Subcutaneous abdominal adipose tissue (tissue), 5 donors: ENCODE data around the gene COPB1.

ENCODE experiments used
- H3K27ac ChIP-seq: one replicate; pipeline ENCODE4 v1.7.0; 2013; ENCODE audit warnings: low read depth, mild to moderate bottlenecking, inconsistent platforms, low read length, moderate library complexity
- H3K27me3 ChIP-seq, 5 donors: one replicate each; pipeline ENCODE4 v1.7.0; 2013; ENCODE audit warnings: low read length in 5 of 5, inconsistent platforms in 1 of 5; ENCODE audit not compliant: control insufficient read depth in 5 of 5, insufficient read depth in 4 of 5
- H3K36me3 ChIP-seq, 5 donors: one replicate each; pipeline ENCODE4 v1.7.0; 2013; ENCODE audit warnings: low read length in 5 of 5; ENCODE audit not compliant: control insufficient read depth in 5 of 5, insufficient read depth in 5 of 5
- H3K4me1 ChIP-seq, 5 donors: one replicate each; pipeline ENCODE4 v1.7.0; 2013; ENCODE audit warnings: low read length in 5 of 5, mild to moderate bottlenecking in 3 of 5, moderate library complexity in 1 of 5; ENCODE audit not compliant: control insufficient read depth in 5 of 5, insufficient read depth in 5 of 5
- H3K4me3 ChIP-seq, 5 donors: one replicate each; pipeline ENCODE4 v1.7.0; 2013; ENCODE audit warnings: low read length in 5 of 5, low read depth in 1 of 5
- H3K9ac ChIP-seq, 5 donors: one replicate each; pipeline ENCODE4 v1.7.0; 2013; ENCODE audit warnings: low read length in 5 of 5, mild to moderate bottlenecking in 4 of 5, moderate library complexity in 3 of 5
- H3K9me3 ChIP-seq, 5 donors: one replicate each; pipeline ENCODE4 v1.7.0; 2013; ENCODE audit warnings: low read length in 5 of 5; ENCODE audit not compliant: control insufficient read depth in 5 of 5
- donor health status: healthy.
- donor health status: healthy.
- donor health status: healthy.
- donor health status: healthy.
- donor health status: healthy.

Gene COPB1

DNA sequence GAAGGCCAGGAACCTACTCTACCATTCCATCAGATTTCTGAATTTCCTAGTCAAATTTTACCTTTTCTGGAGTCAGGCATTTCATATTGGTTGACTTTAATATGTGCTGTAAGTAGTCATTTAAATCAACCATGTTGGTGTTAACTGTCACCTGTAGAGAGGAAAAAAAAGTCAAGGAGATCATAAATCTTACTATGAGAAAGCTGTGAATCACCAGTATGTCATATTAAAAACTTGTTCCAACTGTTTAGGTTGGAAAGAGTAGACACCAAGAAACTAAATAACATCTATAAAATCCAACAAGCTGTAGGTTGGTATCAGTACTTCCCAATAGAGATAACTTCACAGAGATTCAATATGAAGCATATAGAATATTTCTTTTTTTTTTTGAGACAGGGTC, 39.5 kb downstream of the COPB1 start:
- no peak overlapping the region for H3K4me3 ChIP-seq
- H3K4me1 ChIP-seq, result peaks cover 0 to 6% (median 0%) of the 10 kb centered on the region in 5 donors
- H3K27ac ChIP-seq, result no peak overlapping the region
- H3K9ac ChIP-seq, result no peak overlapping the region
- peaks cover 65 to 79% (median 73%) of the 10 kb centered on the region in 5 donors for H3K36me3 ChIP-seq
- H3K27me3 ChIP-seq, result no peaks in the 10 kb centered on the region
- H3K9me3 ChIP-seq, result no peaks in the 10 kb centered on the region

DNA sequence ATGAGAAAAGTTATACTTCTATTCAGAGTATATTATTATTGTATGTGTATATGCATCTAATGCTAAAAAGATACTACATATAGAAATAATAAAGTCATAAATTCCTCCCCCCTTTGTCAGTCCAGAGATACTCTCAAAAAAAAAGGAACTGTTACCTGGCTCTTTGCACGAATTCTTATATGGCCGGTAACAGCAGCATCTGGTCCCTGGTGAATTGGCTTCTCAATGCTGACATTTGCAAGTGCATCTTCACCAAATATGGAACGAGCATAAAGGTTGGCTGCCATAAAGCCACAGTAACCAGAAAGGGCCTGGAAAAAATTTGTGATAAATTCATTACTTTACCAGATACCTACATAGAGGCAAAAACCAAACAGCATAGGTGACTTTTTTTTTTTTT, 41.2 kb downstream of the COPB1 start:
- H3K9me3 ChIP-seq, result no peaks in the 10 kb centered on the region
- H3K27me3 ChIP-seq, result no peaks in the 10 kb centered on the region
- peaks cover 0 to 6% (median 0%) of the 10 kb centered on the region in 5 donors for H3K4me1 ChIP-seq
- no peak overlapping the region for H3K9ac ChIP-seq
- peaks cover 47 to 61% (median 57%) of the 10 kb centered on the region in 5 donors for H3K36me3 ChIP-seq
- H3K4me3 ChIP-seq, result no peak overlapping the region
- no peak overlapping the region for H3K27ac ChIP-seq

DNA sequence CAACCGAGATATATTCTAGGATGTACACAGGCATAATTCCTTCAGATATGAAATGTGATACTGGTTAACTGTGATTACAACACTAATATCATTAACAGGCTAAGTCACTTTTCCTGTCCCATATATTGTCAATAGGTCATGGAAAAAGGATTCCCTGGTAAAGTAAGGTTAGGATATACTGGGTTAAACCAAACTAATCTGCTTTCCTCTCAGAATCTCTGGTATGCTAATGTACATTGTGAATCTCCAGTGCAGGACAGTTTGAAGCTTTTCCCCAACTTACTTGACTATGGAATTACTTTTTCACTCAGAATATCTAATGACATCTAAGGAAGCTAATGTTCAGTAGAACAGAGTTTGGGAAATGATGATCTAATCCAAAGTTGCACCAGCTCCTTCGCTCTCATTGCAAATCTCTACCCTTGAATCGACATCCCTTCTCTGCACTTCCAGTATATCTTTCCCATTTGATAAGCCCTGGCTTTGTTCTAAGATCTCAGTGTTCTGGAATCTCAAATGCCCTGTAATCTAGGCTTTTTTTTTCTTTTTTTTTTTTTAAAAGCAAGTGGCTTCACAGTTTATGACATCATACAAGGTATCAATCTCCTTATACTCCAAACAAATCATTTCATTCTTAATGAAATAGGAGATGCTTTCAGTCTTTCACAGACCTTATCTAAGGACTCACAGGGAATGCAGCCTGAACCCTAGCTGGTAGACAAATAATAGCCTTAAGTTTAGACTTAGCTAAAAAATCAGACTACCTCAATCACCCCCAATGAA, 43.8 kb downstream of the COPB1 start:
- peak overlapping the region; percentile 34 for H3K27ac ChIP-seq
- no peak overlapping the region for H3K9ac ChIP-seq
- H3K36me3 ChIP-seq, result peaks cover 34 to 48% (median 40%) of the 10 kb centered on the region in 5 donors
- no peak overlapping the region for H3K4me3 ChIP-seq
- H3K4me1 ChIP-seq, result peaks cover 0 to 6% (median 0%) of the 10 kb centered on the region in 5 donors
- no peaks in the 10 kb centered on the region for H3K9me3 ChIP-seq
- no peaks in the 10 kb centered on the region for H3K27me3 ChIP-seq

DNA sequence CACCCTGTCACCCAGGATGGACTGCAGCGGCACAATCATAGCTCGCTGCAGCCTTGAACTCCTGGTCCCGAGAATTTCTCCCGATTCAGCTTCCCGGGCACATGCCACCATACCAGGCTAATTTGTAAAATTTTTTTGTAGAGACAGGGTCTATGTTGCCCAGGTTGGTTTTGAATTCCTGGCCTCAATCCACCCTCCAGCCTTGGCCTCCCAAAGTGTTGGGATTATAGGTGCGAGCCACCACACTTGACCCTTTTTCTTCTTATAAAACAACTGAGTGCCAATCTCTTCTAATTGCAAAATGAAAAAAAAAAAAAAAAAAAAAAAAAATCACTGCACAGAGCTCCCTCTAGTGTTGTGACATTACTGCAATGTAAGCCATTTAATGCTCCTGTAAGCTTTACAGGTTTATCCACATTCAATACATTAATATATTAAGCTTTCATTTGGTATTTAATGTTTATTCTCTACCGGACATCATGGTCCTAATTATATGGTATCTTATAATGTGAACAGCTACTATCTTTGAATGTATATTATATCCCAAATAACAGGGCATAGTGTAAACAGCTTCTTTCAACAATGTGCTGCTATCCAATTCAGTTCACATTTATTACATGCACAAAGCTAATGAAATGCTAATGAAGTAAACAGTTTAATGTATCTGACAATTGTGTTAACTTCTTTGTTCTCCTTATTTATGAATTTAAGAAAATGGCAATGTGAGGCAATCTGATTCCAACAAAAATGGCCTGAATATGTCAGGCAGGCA, 44.6 kb downstream of the COPB1 start:
- peak overlapping the region; percentile 34 for H3K27ac ChIP-seq

DNA sequence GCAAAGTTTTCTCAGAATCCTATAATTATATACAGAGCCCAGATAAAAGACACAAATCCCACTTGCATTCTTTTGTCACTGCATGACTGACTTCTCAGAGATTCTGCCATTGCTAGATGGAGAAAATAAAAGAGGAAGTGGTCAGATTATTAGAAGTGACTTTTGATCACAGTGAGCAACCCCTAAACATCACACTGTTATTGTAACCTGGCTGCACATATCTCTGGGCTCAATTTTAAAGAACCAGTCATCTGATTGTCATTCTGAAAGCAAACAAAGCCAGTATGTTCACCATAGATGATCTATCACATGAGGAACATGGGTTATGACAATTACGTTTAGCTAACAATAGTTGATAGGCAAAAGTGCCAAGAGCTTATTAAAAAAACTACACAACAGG, 47.8 kb downstream of the COPB1 start:
- H3K27ac ChIP-seq, result no peak overlapping the region
- no peaks in the 10 kb centered on the region for H3K27me3 ChIP-seq
- no peak overlapping the region for H3K9ac ChIP-seq
- peaks cover 5 to 22% (median 10%) of the 10 kb centered on the region in 5 donors for H3K36me3 ChIP-seq
- H3K9me3 ChIP-seq, result no peaks in the 10 kb centered on the region
- peaks cover 0 to 6% (median 0%) of the 10 kb centered on the region in 5 donors for H3K4me1 ChIP-seq
- no peak overlapping the region for H3K4me3 ChIP-seq

More for the DNA sequence above, 44.6 kb downstream of the COPB1 start:
- Histone ChIP-seq H3K9me3 (no peaks in the 10 kb centered on the region), H3K4me1 (peaks cover 0 to 6% (median 0%) of the 10 kb centered on the region in 5 donors), H3K36me3 (peaks cover 26 to 40% (median 32%) of the 10 kb centered on the region in 5 donors), H3K27me3 (no peaks in the 10 kb centered on the region), H3K9ac (no peak overlapping the region), H3K4me3 (no peak overlapping the region)

DNA sequence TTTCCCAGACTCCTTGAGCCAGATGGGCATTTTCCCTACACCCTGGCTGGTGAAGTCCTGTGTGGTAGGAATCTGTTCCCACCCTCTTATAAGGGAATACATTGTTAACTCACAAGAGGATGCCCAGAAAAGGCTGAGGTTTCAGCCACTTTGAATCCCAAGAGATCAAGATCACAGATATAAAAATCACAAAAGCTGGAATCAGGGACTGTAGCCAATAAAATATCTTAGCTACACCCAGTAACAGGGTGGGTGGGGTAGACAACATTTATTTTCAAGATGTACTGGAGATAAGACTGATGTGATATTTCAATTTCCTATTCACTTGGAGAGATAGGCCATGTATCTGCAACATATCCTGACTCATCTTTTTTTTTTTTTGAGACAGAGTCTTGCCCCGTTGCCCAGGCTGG, 50.3 kb downstream of the COPB1 start:
- no peak overlapping the region for H3K4me3 ChIP-seq
- no peak overlapping the region for H3K27ac ChIP-seq

DNA sequence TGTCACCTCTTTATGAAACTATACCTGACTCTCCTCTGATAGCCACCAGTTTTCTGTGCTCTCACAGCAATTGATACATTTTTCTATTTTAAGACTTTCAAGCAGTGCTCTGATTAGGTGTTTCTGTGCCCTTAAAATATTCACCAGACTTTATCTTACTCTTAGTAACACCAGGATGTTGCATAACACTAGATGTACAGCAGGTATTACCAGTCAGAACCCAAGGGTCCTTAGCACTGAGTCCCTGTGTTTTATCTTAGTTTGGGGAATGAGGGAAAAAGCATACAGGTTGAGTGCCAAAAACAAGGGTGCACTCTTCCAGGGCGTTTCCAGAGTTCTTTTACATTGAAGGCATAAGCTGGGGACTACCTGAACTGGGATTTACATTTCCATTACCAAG, 51.4 kb downstream of the COPB1 start:
- H3K4me3 ChIP-seq, result no peak overlapping the region
- no peaks in the 10 kb centered on the region for H3K27me3 ChIP-seq
- H3K9me3 ChIP-seq, result no peaks in the 10 kb centered on the region
- H3K4me1 ChIP-seq, result peaks cover 0 to 4% (median 0%) of the 10 kb centered on the region in 5 donors
- no peak overlapping the region for H3K9ac ChIP-seq
- peaks cover 4 to 11% (median 7%) of the 10 kb centered on the region in 5 donors for H3K36me3 ChIP-seq
- no peak overlapping the region for H3K27ac ChIP-seq

More for the DNA sequence above, 50.3 kb downstream of the COPB1 start:
- Histone ChIP-seq H3K4me1 (peaks cover 0 to 4% (median 0%) of the 10 kb centered on the region in 5 donors), H3K36me3 (peaks cover 4 to 11% (median 7%) of the 10 kb centered on the region in 5 donors), H3K9ac (no peak overlapping the region), H3K27me3 (no peaks in the 10 kb centered on the region), H3K9me3 (no peaks in the 10 kb centered on the region)

DNA sequence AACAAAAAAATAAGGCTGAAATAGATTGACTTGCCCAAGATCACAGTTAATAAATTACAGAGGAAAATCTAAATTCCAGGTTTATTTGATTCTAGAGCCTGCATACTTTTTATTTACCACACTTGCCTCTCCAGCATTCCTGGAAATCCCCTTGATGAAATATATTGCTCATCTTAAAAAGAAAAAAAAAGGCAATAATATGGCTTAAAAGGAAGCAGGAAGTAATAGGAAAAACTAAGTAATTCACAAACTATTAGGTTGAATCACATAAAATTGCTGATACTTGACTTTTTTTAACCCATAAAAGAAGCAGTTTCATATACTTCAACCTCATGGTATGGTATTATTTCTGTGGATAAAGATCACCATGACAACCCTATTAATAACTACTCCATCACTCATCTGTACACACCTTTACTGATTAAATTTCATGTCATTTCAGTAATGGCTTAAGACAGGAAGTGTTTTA, 52.9 kb downstream of the COPB1 start:
- H3K9ac ChIP-seq, result no peak overlapping the region
- no peaks in the 10 kb centered on the region for H3K27me3 ChIP-seq
- no peaks in the 10 kb centered on the region for H3K9me3 ChIP-seq
- no peak overlapping the region for H3K4me3 ChIP-seq
- H3K4me1 ChIP-seq, result peaks cover 0 to 10% (median 4%) of the 10 kb centered on the region in 5 donors
- H3K27ac ChIP-seq, result no peak overlapping the region
- peaks cover 0 to 3% (median 0%) of the 10 kb centered on the region in 5 donors for H3K36me3 ChIP-seq

DNA sequence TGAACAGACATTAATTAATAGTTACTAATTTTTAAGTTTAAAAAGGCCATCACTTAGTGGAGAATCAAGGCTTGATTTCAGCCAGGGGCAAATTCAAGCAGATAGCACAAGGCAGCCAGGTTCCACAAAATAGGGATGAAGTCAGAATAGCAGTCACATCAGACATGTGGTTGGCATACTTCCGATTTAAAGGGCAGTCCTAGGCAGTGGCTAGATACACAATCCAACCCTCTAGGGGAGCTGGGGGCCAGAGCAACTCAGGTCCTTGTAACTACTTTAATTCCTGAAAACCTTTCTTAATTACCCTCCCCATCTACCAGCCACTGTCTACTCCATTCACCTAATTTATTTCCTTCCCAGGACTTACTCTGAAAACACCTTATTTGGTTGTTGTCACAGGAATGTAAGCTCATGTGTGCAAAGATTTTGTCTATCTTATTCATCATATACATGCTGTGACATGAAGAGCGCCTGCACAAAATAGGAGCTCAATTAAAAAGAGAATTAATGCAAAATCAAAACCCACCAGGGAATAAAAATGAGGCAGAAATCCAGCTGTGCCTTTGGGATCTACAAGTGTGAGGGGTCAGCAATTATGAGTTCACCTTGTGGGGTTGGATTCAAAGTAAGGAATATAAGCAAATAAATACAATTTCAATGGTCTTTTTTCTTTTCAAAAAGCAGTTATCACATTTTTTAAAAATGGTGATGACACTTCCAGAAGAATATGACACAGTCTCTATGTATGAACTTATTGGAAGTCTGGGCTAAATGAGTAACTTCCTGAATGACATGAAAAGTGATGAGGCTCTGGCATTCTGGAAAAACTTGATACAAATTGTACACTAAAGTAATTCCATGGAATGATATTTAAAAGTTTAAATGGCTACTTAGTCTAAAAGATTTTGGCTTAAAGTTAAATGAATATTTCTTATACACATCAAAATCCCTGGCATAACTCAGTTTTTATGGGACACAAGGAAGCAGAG, 53.8 kb downstream of the COPB1 start:
- H3K4me1 ChIP-seq, result peaks cover 0 to 10% (median 4%) of the 10 kb centered on the region in 5 donors
- no peaks in the 10 kb centered on the region for H3K9me3 ChIP-seq
- H3K9ac ChIP-seq, result no peak overlapping the region

More for the DNA sequence above, 53.8 kb downstream of the COPB1 start:
- Histone ChIP-seq H3K4me3 (no peak overlapping the region), H3K36me3 (no peaks in the 10 kb centered on the region), H3K27me3 (no peaks in the 10 kb centered on the region), H3K27ac (no peak overlapping the region)
